Loucy (cell line): ENCODE measurements around the gene SORCS2.

Experiments
- H2AFZ ChIP-seq: fragments of 200-600 bp; sonication (generic); 2 replicates; pipeline ENCODE4 v1.6.0; 2016; ENCODE audit warnings: antibody characterized with exemption, mild to moderate bottlenecking, low read length, moderate library complexity
- H3F3A ChIP-seq: fragments of 200-600 bp; 2 replicates; pipeline ENCODE4 v1.6.0; 2016; ENCODE audit warnings: antibody characterized with exemption, low read depth, mild to moderate bottlenecking
- H3K27me3 ChIP-seq: fragments of 200-600 bp; sonication (generic); 2 replicates; pipeline ENCODE4 v1.6.1; 2014; ENCODE audit warnings: low read length, mild to moderate bottlenecking; ENCODE audit not compliant: insufficient read depth, poor library complexity, severe bottlenecking
- H3K36me3 ChIP-seq: fragments of 200-600 bp; sonication (generic); 2 replicates; pipeline ENCODE4 v1.6.1; 2016; ENCODE audit warnings: low read length; ENCODE audit not compliant: insufficient read depth
- H3K4me1 ChIP-seq: fragments of 200-600 bp; sonication (generic); 2 replicates; pipeline ENCODE4 v1.5.1; 2014; ENCODE audit warnings: low read length, mild to moderate bottlenecking; ENCODE audit not compliant: insufficient read depth, poor library complexity, severe bottlenecking
- H3K4me2 ChIP-seq: fragments of 200-600 bp; sonication (generic); 2 replicates; pipeline ENCODE4 v1.6.0; 2014; ENCODE audit warnings: antibody characterized with exemption, low read length, low read depth, mild to moderate bottlenecking; ENCODE audit not compliant: poor library complexity, severe bottlenecking
- H3K4me3 ChIP-seq: fragments of 200-600 bp; sonication (generic); 2 replicates; pipeline ENCODE4 v1.5.1; 2014; ENCODE audit warnings: low read length, mild to moderate bottlenecking, mixed read lengths; ENCODE audit not compliant: poor library complexity, severe bottlenecking
- H3K79me2 ChIP-seq: fragments of 200-600 bp; sonication (generic); 2 replicates; pipeline ENCODE4 v1.6.1; 2014; ENCODE audit warnings: low read length; ENCODE audit not compliant: insufficient read depth
- H3K9ac ChIP-seq: fragments of 200-600 bp; sonication (generic); 2 replicates; pipeline ENCODE4 v1.6.0; 2014; ENCODE audit warnings: mild to moderate bottlenecking, low read depth, low read length, moderate library complexity; ENCODE audit not compliant: poor library complexity, severe bottlenecking
- H3K9me2 ChIP-seq: fragments of 200-600 bp; sonication (generic); replicated peaks from 2 replicates; pipeline ENCODE4 v1.6.1; 2016; ENCODE audit warnings: low read depth, low read length, mixed read lengths
- H3K9me3 ChIP-seq: fragments of 200-600 bp; sonication (generic); 2 replicates; pipeline ENCODE4 v1.6.1; 2014; ENCODE audit warnings: mild to moderate bottlenecking, antibody characterized with exemption, low read length, low read depth; ENCODE audit not compliant: insufficient read depth
- H4K20me1 ChIP-seq: fragments of 200-600 bp; sonication (generic); 2 replicates; pipeline ENCODE4 v1.6.0; 2014; ENCODE audit warnings: antibody characterized with exemption, low read length, mild to moderate bottlenecking; ENCODE audit not compliant: insufficient read depth, poor library complexity, severe bottlenecking
- CTCF ChIP-seq: fragments of 200-600 bp; sonication (generic); conservative IDR thresholded peaks from 2 replicates; pipeline ENCODE4 v1.5.1; 2014; ENCODE audit warnings: mild to moderate bottlenecking, antibody characterized with exemption, low read length
- EZH2phosphoT487 ChIP-seq: fragments of 200-600 bp; IDR thresholded peaks from 2 replicates; pipeline ENCODE4 v1.6.1; 2018; ENCODE audit warnings: antibody characterized with exemption, mild to moderate bottlenecking, moderate library complexity, borderline replicate concordance

Gene SORCS2

GRCh38 chr4:7235030-7235380 is 42.7 kb downstream of the SORCS2 start:
- no peaks in the 10 kb centered on the region for H3K27me3 ChIP-seq
- H3K79me2 ChIP-seq, result no peaks in the 10 kb centered on the region
- H3F3A ChIP-seq, result no peaks in the 10 kb centered on the region
- H3K9ac ChIP-seq, result no peak overlapping the region
- H3K4me1 ChIP-seq, result no peaks in the 10 kb centered on the region
- H3K9me3 ChIP-seq, result no peaks in the 10 kb centered on the region; the same call in 1 of the 2 replicates
- no peak overlapping the region for H2AFZ ChIP-seq
- no peak for TF ChIP-seq EZH2phosphoT487
- TF ChIP-seq CTCF, result no peak
- H4K20me1 ChIP-seq, result no peaks in the 10 kb centered on the region
- H3K36me3 ChIP-seq, result no peaks in the 10 kb centered on the region
- H3K9me2 ChIP-seq, result no peaks in the 10 kb centered on the region
- no peak overlapping the region for H3K4me3 ChIP-seq
- H3K4me2 ChIP-seq, result no peak overlapping the region

DNA sequence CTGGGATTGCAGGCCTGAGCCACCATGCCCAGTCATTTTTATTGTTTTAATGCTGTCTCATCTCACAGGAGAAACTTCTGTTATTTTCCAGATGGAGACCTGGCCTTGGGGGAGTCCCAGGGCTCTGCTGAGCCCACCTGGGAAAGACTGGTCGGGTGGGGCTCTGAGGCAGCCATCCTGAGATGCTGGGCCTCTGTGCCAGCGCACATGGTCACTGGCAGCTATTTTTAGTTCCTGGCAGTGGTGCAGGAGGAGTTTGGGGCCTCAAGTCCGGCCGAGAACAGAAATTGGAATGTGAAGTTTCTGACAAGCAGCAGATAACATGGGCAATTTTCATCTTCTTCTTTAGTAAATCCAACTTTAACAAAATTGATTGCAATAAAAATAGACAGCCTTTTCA is 44.5 kb downstream of the SORCS2 start:
- Histone ChIP-seq H3K4me3 (no peak overlapping the region), H3K4me1 (no peaks in the 10 kb centered on the region), H3K9ac (no peak overlapping the region), H3K79me2 (no peaks in the 10 kb centered on the region), H3K9me2 (no peaks in the 10 kb centered on the region), H3K9me3 (no peaks in the 10 kb centered on the region; the same call in 1 of the 2 replicates), H4K20me1 (no peaks in the 10 kb centered on the region), H3K27me3 (no peaks in the 10 kb centered on the region), H3F3A (no peaks in the 10 kb centered on the region), H2AFZ (no peak overlapping the region), H3K4me2 (no peak overlapping the region), H3K36me3 (no peaks in the 10 kb centered on the region)
- TF ChIP-seq CTCF (no peak), EZH2phosphoT487 (no peak)

- TF ChIP-seq CTCF, result no peak
- no peak for TF ChIP-seq EZH2phosphoT487
- H3F3A ChIP-seq, result no peaks in the 10 kb centered on the region
- H3K9ac ChIP-seq, result no peak overlapping the region
- H4K20me1 ChIP-seq, result no peaks in the 10 kb centered on the region
- H3K4me3 ChIP-seq, result no peak overlapping the region
- H3K9me3 ChIP-seq, result no peaks in the 10 kb centered on the region; the same call in 1 of the 2 replicates
- no peaks in the 10 kb centered on the region for H3K36me3 ChIP-seq
- no peaks in the 10 kb centered on the region for H3K79me2 ChIP-seq
- no peak overlapping the region for H3K4me2 ChIP-seq
- no peaks in the 10 kb centered on the region for H3K9me2 ChIP-seq
- H2AFZ ChIP-seq, result no peak overlapping the region
- H3K27me3 ChIP-seq, result no peaks in the 10 kb centered on the region
- H3K4me1 ChIP-seq, result no peaks in the 10 kb centered on the region
Measured at GRCh38 chr4:7237873-7238272, 45.5 kb downstream of the SORCS2 start.
